GM19395 (cell line): ENCODE results near the gene MRPS7.

ENCODE experiments used
- ATAC-seq: cut with Tn5 transposase; IDR thresholded peaks from one replicate; pipeline ENCODE4 v1.9.1; 2021; ENCODE audit warnings: mild to moderate bottlenecking, moderate library complexity; ENCODE audit not compliant: unreplicated experiment

The MRPS7 gene

DNA sequence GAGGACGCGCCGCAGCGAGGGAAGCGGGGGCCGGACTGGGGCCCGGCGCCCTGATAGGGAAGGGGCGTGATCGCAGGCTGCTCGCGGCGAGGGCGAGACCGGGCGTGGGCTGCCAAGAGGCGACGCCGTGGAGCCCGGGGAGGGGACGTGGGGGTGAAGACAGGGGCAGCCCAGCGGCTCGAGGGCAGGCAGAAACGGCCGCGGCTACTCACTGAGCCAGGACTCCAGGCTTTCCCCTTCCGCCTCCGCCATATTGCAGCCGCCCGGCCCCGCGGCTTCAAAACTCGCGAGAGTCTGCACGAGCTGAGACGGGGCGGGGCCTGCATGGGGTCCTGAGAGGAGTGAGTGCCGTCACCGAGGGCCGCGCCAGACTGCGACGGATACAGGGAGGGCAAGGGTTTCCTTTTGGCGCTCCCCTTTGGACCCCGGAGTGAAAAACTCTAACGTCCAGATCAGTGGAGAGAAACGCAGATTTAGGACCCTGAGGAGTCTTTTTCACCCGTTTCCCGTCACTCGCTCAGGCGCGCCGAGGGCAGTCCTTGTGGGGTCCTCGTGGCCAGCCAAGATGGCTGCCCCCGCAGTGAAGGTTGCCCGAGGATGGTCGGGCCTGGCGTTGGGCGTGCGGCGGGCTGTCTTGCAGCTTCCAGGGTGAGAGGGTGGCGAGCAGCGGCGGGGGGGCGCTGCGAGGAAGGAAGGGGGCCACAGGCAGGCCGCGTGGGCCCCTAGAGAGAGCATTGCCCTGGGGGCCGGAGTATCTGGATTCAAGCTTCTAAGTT is at the start of gene MRPS7, which contains the start of gene GGA3:
TSS of gene MRPS7 (plus strand) at position 544 of the 776 bp plus-strand sequence. CDS start at position 566, 22 bp downstream.
TSS of gene GGA3 (minus strand) at position 271 of the 776 bp plus-strand sequence. CDS start at position 252, 19 bp downstream.
- ATAC-seq, result peak; percentile 93

DNA sequence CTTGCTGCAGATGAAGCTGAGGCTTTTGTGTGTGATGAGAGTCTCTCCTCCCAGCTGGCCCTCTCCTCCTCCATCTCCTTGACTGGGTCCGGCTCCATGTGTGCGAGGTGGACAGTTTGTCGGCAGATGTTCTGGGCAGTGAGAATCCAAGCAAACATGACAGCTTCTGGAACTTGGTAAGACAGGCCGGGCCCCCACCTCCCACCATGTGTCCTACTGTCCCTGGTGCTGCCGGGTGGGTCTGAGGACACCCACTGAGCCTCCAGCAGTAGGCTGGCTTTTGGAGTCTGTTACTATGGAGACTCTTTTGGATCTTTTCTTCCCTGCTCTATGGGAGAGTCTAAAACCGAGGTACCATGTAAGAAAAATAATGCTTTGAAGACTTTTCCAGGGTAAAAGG is 43.5 kb upstream of the MRPS7 start:
- no peak for ATAC-seq

DNA sequence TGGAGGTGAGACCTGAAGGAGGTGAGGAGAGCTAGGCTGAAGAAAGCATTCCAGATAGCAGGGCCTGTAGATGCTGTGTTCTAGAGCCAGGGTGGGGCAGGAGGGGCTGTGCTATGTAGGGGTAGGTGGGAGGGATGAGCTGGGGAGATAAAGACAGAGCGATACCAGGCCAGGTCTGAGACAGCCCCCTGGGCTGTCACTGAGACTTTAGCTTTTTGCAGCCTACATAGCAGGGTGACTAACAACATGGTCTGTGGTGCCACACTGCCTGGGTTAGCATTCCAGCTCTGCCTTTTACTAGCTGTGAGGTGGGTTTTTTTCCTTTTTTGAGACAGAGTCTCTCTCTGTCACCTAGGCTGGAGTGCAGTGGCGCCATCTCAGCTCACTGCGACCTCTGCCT is 41.9 kb upstream of the MRPS7 start:
- ATAC-seq, result no peak

- ATAC-seq, result no peak
These were observed 36.7 kb upstream of the MRPS7 start for GRCh38 chr17:75225016-75225415.

- ATAC-seq, result no peak
These were observed 34.0 kb upstream of the MRPS7 start for GRCh38 chr17:75227729-75228128.

DNA sequence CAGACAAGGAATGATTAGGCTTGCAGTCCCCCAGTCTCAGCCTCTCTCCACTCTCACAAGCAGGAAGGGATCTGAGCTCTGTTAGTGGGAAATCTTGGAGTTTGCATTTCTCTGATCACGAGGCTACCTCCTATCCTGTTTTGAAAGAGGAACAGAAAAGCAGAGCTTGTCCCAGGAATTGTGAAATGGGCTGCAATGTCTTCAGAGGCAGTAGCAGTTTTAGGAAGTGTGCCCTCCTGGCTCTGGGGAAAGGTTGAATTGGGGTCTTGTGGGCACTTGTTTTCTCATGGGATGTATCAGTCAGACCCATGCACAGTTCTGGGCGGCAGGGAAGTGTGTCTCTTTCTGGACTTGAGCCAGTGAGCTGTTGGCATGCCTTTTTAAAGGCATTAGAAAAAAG is 33.4 kb upstream of the MRPS7 start:
- ATAC-seq, result no peak

DNA sequence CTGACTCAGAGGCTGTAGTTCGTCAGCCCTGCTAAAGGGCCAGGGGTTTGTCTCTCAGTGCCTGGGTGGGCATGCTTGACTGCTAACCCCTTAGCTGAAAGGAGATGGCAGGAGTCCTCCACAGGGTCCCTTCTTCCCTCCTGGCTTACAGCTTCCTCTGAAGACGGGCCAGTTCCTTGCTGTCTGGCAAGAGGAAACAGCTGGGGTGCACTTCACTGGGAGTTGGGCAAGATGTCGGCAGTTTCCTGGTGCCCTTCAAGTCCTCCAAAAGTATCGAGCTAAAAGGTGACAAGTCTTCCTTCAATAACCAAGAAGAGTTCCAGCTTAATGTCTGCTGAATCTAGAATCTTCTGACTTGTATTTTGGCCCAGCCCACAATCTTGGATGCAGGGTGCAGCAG is 32.8 kb upstream of the MRPS7 start:
- no peak for ATAC-seq

GRCh38 chr17:75231071-75231470 is 30.6 kb upstream of the MRPS7 start:
- no peak for ATAC-seq

GRCh38 chr17:75231741-75232464 is 29.8 kb upstream of the MRPS7 start:
- no peak for ATAC-seq

- no peak for ATAC-seq
These were observed 28.9 kb upstream of the MRPS7 start for GRCh38 chr17:75232786-75233185.

GRCh38 chr17:75237100-75238014 is 24.3 kb upstream of the MRPS7 start:
- ATAC-seq, result no peak

DNA sequence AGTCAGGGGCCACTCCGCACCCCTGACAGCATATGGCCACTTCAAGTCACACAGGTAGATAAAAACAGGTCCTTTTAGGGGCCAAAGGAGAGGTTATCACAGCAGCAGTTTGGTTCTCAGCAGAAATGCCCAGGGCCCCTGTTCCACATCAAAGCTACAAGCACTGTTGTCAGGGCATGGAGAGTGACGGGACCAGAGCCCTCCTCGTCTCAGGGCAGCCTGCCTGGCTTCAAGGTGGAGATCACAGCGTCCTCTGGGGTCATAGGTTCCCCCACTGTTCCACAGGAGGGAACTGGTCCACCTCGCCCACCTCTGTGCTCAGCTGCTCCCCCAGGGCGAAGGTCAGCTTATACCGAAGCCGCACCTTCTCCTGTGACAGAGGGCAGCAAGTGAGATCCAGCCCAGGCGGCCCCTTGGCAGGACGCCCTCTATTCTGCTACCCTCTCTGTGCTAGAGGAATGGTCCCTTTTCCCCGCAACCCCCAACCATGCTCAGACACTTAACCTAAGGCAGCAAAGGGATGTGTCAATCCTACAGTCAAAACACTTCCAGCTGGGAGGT is 23.6 kb upstream of the MRPS7 start:
- no peak for ATAC-seq

- ATAC-seq, result no peak
These were observed 22.9 kb upstream of the MRPS7 start for GRCh38 chr17:75238684-75239191.

GRCh38 chr17:75239214-75239613 is 22.5 kb upstream of the MRPS7 start:
- no peak for ATAC-seq

DNA sequence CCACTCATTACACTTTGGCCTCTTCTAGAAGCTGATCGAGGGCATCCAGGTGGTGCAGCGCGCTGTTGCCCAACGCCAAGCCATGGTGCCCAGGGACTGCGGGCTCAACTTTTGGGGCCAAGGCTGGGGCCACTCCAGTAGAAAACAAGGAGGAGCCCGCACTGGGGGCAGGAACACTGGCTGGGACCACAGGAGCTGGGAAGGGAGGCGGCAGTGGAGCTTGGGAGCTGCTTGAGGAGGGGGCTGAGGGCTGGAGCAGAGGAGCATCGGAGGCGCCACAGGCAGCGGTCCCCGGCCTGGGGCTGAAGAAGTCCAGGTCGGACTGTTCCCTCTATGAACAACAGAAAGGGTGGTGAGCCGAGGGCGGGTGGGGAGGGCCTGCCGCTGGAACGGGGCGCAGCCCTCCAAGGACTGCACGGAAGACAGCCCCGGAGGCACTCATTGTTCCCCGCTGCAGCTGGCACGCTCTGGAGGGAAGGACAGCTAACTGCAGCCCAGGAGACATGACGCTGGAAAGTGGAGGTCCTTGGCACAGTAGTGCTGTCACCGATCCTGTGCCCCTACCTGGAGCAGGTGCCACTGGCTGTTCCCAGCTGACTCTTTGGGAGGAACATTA is 21.8 kb upstream of the MRPS7 start:
- ATAC-seq, result no peak

- no peak for ATAC-seq
These were observed 21.1 kb upstream of the MRPS7 start for GRCh38 chr17:75240394-75241142.

DNA sequence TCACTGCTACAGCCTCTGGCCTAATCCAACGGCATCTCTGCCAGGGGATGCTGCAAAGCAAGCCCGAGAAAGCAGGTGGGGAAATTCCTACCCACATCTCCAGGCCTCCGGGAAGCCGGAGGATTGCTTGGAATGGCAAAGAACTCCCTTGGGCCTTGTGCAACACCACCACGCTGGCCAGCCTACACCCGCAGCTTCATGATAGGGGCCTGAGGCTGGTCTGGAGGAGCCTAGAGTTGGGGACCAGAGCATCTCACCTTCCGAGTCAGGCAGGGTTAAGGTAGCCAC is 20.6 kb upstream of the MRPS7 start:
- no peak for ATAC-seq

DNA sequence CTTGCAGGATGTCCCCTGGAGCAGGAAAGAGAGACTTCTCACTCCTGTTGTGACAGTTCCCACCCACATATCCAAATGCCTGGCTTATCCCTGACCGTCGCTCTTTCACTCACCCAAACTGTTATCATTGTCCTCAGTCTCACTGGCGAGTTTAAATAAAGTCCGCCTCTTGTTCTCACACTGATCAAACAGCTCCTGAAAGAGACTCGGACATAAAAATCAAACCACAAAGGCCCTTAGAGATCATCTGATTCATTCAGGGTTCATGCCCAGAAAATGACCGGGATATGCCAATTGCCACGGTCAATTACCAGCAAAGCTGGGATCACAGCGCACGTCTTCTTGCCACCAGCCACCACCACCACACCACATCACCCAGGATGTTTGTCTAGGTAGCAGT is 20.2 kb upstream of the MRPS7 start:
- no peak for ATAC-seq

GRCh38 chr17:75241996-75242460 is 19.7 kb upstream of the MRPS7 start:
- ATAC-seq, result no peak
